ENCODE measurements around the gene SRC. TPM values are rescaled to one million over a fixed set of nuclear protein-coding genes. Genes with fewer than 3 reads are reported as not detected.
A peak's percentile ranks its signal among the peaks of the same experiment; 100 is the strongest.
"Not testable (repeated sequence)": the region's sequence is repeated elsewhere in the genome, so short reads cannot be mapped to it uniquely, and the experiment has no call there.

Gene SRC
- total and polyA plus RNA-seq, 2 donors: 4.4 to 14.5 TPM

DNA sequence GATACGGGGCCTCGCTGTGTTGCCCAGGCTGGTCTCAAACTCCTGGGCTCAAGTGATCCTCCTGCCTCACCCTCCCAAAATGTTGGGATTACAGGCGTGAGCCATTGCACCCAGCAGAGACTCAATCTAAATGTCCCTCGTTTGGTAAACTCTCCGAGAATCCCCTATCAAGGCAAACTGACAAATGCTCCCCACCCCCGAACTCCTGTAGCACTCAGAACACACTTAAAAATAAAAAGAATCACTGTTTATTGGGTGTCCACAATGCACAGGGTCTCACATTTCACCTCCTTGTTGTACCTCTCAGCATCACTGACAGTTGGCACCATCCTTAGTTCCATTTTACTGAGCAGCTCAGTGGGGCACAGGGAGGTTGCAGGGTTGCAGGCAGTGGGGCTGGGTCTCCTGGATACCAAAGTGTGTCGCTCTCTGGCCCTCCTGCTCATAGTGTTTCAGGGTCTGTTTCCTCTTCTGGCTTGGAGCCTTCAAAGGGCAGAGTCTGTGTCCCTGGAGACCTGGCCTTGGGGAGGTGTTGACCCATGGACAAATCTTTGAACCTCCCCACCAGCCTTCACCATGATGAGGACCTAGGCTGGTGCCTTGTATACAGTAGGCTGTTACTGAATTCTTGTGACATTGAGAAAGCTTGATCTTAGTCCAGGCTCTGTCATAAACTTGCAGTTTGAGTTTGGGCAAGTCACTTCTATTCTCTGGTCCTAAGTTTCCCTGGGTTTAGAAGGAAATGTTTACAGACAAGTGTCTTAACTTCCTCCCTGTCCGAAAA, 8.5 kb upstream of the SRC start:
- 90% methylated on average over 8 of the region's 8 CpGs for WGBS
- DNase-seq (ENCODE audit: low read depth in 6 of 9, low spot score in 9 of 9): no peak

DNA sequence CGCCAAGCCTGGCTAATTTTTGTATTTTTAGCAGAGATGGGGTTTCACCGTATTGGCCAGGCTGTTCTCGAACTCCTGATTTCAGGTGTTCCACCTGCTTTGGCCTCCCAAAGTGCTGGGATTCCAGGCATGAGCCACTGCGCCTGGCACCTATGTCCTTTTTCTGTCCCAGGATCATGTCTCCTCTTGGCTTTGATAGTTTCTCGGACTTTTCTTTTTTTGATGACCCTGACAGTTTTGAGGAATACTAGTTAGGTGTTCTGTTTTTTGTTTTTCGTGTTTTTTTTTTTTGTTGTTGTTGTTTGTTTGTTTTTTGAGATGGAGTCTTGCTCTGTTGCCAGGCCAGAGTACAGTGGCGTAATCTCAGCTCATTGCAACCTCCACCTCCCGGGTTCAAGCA, 7.6 kb upstream of the SRC start:
- H3K4me3 ChIP-seq (ENCODE audit: low read length in 2 of 2); DNase-seq (ENCODE audit: low read depth in 6 of 9, low spot score in 9 of 9); H3K9me3 ChIP-seq (ENCODE audit: control insufficient read depth in 2 of 2, insufficient read depth in 1 of 2, low read length in 1 of 2); H3K36me3 ChIP-seq (ENCODE audit: control insufficient read depth in 2 of 2, insufficient read depth in 2 of 2, low read length in 1 of 2); H3K27me3 ChIP-seq (ENCODE audit: control insufficient read depth in 2 of 2, insufficient read depth in 1 of 2, low read length in 1 of 2); H3K27ac ChIP-seq (ENCODE audit: low read depth in 1 of 2, low read length in 1 of 2): not testable (repeated sequence)
- peaks cover 9 to 21% of the 10 kb centered on the region in 2 donors for H3K4me1 ChIP-seq (ENCODE audit: control insufficient read depth in 2 of 2, insufficient read depth in 2 of 2, low read length in 2 of 2)
- WGBS: 97% methylated on average over 8 of the region's 8 CpGs

More for the DNA sequence above, 8.5 kb upstream of the SRC start:
- H3K27ac ChIP-seq (ENCODE audit: low read depth in 1 of 2, low read length in 1 of 2): no peak overlapping the region
- no peaks in the 10 kb centered on the region for H3K9me3 ChIP-seq (ENCODE audit: control insufficient read depth in 2 of 2, insufficient read depth in 1 of 2, low read length in 1 of 2)
- H3K4me1 ChIP-seq (ENCODE audit: control insufficient read depth in 2 of 2, insufficient read depth in 2 of 2, low read length in 2 of 2): peaks cover 9 to 23% of the 10 kb centered on the region in 2 donors
- H3K27me3 ChIP-seq (ENCODE audit: control insufficient read depth in 2 of 2, insufficient read depth in 1 of 2, low read length in 1 of 2): no peaks in the 10 kb centered on the region
- no peak overlapping the region for H3K4me3 ChIP-seq (ENCODE audit: low read length in 2 of 2)
- H3K36me3 ChIP-seq (ENCODE audit: control insufficient read depth in 2 of 2, insufficient read depth in 2 of 2, low read length in 1 of 2): no peaks in the 10 kb centered on the region

DNA sequence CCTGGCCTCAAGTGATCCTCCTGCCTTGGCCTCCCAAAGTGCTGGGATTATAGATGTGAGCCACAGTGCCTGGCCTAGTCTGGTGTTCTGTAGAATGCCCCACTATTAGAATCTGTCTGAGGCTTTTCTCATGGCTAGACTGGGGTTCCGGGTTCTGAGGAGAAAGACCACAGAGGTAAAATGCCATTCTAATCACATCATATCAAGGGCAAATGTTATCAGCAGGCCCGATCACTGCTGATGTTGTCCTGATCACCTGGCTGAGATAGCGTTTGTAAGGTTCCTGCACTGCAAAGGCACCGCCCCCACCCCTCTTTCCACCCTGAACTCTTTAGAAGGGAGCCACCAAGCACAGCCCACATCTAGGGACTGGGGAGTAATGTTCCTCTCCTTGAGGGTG, 6.7 kb upstream of the SRC start:
- Histone ChIP-seq H3K27ac (ENCODE audit: low read depth in 1 of 2, low read length in 1 of 2) (no peak overlapping the region), H3K27me3 (ENCODE audit: control insufficient read depth in 2 of 2, insufficient read depth in 1 of 2, low read length in 1 of 2) (no peaks in the 10 kb centered on the region), H3K36me3 (ENCODE audit: control insufficient read depth in 2 of 2, insufficient read depth in 2 of 2, low read length in 1 of 2) (no peaks in the 10 kb centered on the region), H3K4me1 (ENCODE audit: control insufficient read depth in 2 of 2, insufficient read depth in 2 of 2, low read length in 2 of 2) (peaks cover 9 to 29% of the 10 kb centered on the region in 2 donors), H3K4me3 (ENCODE audit: low read length in 2 of 2) (no peak overlapping the region), H3K9me3 (ENCODE audit: control insufficient read depth in 2 of 2, insufficient read depth in 1 of 2, low read length in 1 of 2) (no peaks in the 10 kb centered on the region)
- no peak for DNase-seq (ENCODE audit: low read depth in 6 of 9, low spot score in 9 of 9)
- WGBS: 80% methylated on average over 4 of the region's 4 CpGs

DNA sequence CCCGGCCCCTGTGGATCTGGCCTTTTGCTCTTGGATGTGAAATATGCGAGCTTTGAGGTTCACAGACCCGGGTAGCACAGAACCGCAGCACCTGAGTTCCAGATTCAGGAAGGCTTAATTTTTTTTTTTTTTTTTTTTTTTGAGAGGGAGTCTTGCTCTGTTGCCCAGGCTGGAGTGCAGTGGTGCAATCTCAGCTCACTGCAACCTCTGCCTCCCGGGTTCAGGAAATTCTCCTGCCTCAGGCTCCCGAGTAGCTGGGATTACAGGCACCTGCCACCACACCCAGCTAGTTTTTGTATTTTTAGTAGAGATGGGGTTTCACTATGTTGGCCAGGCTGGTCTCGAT, 6.2 kb upstream of the SRC start:
- H3K36me3 ChIP-seq (ENCODE audit: control insufficient read depth in 2 of 2, insufficient read depth in 2 of 2, low read length in 1 of 2); DNase-seq (ENCODE audit: low read depth in 6 of 9, low spot score in 9 of 9); H3K27ac ChIP-seq (ENCODE audit: low read depth in 1 of 2, low read length in 1 of 2); H3K27me3 ChIP-seq (ENCODE audit: control insufficient read depth in 2 of 2, insufficient read depth in 1 of 2, low read length in 1 of 2); H3K9me3 ChIP-seq (ENCODE audit: control insufficient read depth in 2 of 2, insufficient read depth in 1 of 2, low read length in 1 of 2); H3K4me3 ChIP-seq (ENCODE audit: low read length in 2 of 2): not testable (repeated sequence)
- 95% methylated on average over 7 of the region's 7 CpGs for WGBS
- H3K4me1 ChIP-seq (ENCODE audit: control insufficient read depth in 2 of 2, insufficient read depth in 2 of 2, low read length in 2 of 2): peaks cover 9 to 33% of the 10 kb centered on the region in 2 donors

DNA sequence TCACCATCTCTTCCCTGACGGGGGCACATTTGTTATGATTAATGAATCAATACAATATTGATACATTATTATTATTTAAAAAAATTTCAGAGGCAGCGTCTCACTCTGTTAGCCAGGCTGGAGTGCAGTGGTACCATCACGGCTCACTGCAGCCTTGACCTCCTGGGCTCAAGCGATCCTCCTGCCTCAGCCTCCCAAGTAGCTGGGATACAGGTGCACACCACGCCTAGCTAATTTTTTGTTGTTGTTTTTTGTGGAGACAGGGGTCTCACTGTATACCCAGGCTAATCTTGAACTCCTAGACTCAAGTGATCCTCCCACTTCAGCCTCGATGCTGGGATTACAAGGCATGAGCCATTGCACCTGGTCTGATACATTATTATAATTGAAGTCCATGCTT, 4.9 kb upstream of the SRC start:
- Histone ChIP-seq H3K27ac (ENCODE audit: low read depth in 1 of 2, low read length in 1 of 2) (no peak overlapping the region), H3K27me3 (ENCODE audit: control insufficient read depth in 2 of 2, insufficient read depth in 1 of 2, low read length in 1 of 2) (peaks cover 0 to 5% of the 10 kb centered on the region in 2 donors)
- WGBS: 98% methylated on average over 6 of the region's 6 CpGs

DNA sequence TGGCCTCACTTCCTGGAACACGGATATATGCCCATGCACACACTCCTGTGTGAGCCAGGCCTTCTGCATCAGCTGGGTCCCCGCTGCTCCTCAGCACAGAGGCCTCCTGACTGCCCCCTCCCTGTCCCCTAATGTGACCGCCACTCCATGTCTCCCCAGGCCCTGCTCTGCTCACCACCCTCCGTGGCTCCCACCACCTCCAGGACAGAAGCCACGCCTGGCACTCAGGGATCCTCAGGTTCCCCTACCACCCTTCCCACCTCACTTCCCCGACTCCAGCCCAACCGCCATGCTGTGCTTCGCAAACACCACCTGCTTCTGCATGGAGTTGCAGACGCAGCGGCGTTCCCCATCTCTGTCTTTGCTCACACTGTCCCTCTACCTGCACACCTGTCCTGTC, 4.3 kb upstream of the SRC start:
- no peak overlapping the region for H3K4me3 ChIP-seq (ENCODE audit: low read length in 2 of 2)
- H3K9me3 ChIP-seq (ENCODE audit: control insufficient read depth in 2 of 2, insufficient read depth in 1 of 2, low read length in 1 of 2): no peaks in the 10 kb centered on the region
- 95% methylated on average over 11 of the region's 11 CpGs for WGBS
- DNase-seq (ENCODE audit: low read depth in 6 of 9, low spot score in 9 of 9): no peak
- no peak overlapping the region for H3K27ac ChIP-seq (ENCODE audit: low read depth in 1 of 2, low read length in 1 of 2)
- H3K4me1 ChIP-seq (ENCODE audit: control insufficient read depth in 2 of 2, insufficient read depth in 2 of 2, low read length in 2 of 2): peaks cover 12 to 31% of the 10 kb centered on the region in 2 donors
- no peaks in the 10 kb centered on the region for H3K36me3 ChIP-seq (ENCODE audit: control insufficient read depth in 2 of 2, insufficient read depth in 2 of 2, low read length in 1 of 2)
- H3K27me3 ChIP-seq (ENCODE audit: control insufficient read depth in 2 of 2, insufficient read depth in 1 of 2, low read length in 1 of 2): peaks cover 0 to 8% of the 10 kb centered on the region in 2 donors

More for the DNA sequence above, 4.9 kb upstream of the SRC start:
- H3K36me3 ChIP-seq (ENCODE audit: control insufficient read depth in 2 of 2, insufficient read depth in 2 of 2, low read length in 1 of 2): no peaks in the 10 kb centered on the region
- no peak overlapping the region for H3K4me3 ChIP-seq (ENCODE audit: low read length in 2 of 2)
- DNase-seq (ENCODE audit: low read depth in 6 of 9, low spot score in 9 of 9): no peak
- no peaks in the 10 kb centered on the region for H3K9me3 ChIP-seq (ENCODE audit: control insufficient read depth in 2 of 2, insufficient read depth in 1 of 2, low read length in 1 of 2)
- peaks cover 12 to 36% of the 10 kb centered on the region in 2 donors for H3K4me1 ChIP-seq (ENCODE audit: control insufficient read depth in 2 of 2, insufficient read depth in 2 of 2, low read length in 2 of 2)

DNA sequence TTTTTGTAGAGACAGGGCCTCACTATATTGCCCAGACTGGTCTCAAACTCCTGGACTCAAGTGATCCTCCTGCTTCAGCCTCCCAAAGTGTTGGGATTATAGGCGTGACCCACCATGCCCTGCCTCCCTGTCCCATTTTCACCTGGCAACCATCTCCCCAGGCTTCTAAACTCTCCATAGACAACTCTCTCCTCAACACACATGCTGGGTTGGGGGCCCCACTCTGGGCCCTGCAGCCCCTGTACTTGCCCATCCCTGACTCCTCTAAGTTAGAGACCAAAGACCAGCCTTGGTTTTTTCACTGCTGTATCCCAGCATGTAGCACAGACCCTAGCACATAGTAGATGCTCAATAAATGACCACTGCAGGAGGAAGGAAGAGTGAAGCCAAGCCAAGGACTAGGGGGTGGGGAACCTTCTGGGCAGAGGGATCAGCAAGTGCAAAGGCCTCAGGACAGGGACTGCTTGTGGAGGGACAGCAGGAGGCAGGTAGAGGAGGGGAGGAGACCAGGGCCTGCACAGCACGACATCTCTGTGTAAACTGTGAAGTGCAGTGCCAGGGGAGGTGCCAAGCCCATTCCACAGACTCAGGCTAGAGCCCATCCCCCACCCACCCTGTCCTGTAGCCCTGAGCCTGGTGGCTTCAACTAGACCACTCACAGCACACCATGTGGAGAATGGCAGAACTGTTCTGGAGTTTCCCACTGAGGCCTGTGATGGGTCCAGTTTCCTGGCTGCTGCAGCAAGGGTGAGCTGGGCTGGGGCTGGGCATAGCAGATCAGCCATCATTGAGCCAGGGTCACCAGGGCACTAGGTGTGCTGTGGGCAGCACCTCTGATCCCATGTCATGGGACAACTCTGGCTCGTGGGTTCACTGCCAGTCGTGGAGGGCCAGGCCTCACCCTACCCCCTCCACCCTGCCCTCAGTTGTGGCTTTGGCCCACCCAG, 3.4 kb upstream of the SRC start:
- no peak overlapping the region for H3K27ac ChIP-seq (ENCODE audit: low read depth in 1 of 2, low read length in 1 of 2)
- H3K9me3 ChIP-seq (ENCODE audit: control insufficient read depth in 2 of 2, insufficient read depth in 1 of 2, low read length in 1 of 2): no peaks in the 10 kb centered on the region
- H3K36me3 ChIP-seq (ENCODE audit: control insufficient read depth in 2 of 2, insufficient read depth in 2 of 2, low read length in 1 of 2): no peaks in the 10 kb centered on the region
- DNase-seq (ENCODE audit: low read depth in 6 of 9, low spot score in 9 of 9): no peak
- peaks cover 7 to 28% of the 10 kb centered on the region in 2 donors for H3K4me1 ChIP-seq (ENCODE audit: control insufficient read depth in 2 of 2, insufficient read depth in 2 of 2, low read length in 2 of 2)
- WGBS: 87% methylated on average over 4 of the region's 4 CpGs
- peaks cover 0 to 15% of the 10 kb centered on the region in 2 donors for H3K27me3 ChIP-seq (ENCODE audit: control insufficient read depth in 2 of 2, insufficient read depth in 1 of 2, low read length in 1 of 2)
- no peak overlapping the region for H3K4me3 ChIP-seq (ENCODE audit: low read length in 2 of 2)

DNA sequence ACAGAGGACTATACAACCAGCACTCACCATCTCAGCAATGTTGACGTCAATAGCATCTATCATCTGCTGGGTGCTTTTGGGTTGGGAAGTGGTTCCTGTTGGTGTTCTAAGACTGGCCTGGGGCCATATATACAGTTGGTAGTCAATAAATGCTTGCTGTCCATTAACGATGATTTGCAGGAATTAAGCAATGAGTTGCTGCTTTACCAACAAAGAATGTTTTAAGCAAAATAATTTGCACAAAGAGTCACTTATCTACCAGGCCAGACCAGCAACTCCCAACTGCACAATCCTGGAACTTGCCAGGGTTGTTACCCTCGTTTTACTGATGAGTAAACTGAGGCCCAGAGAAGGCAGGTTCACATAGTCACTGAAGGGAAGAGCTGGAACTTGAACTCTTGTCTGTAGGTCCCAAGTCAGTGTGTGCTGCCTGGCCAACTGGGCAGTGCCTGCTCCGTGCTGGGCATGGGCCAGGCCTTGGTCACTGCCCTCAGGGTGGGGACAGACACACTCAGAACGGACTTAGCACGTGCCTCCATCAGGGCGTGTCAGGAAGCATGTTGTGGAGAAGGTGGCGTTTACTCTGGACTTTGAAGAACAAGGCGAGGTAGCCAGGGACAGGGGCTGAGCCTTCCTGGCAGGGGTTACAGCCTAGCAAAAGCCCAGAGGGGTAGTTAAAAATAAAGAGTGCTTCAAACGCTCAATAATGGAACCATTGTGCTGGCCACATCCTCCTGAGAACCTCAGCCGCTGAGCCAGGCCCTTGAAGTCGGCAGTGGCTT, 2.5 kb upstream of the SRC start:
- Histone ChIP-seq H3K4me1 (ENCODE audit: control insufficient read depth in 2 of 2, insufficient read depth in 2 of 2, low read length in 2 of 2) (peaks cover 7 to 28% of the 10 kb centered on the region in 2 donors), H3K9me3 (ENCODE audit: control insufficient read depth in 2 of 2, insufficient read depth in 1 of 2, low read length in 1 of 2) (no peaks in the 10 kb centered on the region), H3K27me3 (ENCODE audit: control insufficient read depth in 2 of 2, insufficient read depth in 1 of 2, low read length in 1 of 2) (peaks cover 0 to 15% of the 10 kb centered on the region in 2 donors), H3K27ac (ENCODE audit: low read depth in 1 of 2, low read length in 1 of 2) (no peak overlapping the region), H3K4me3 (ENCODE audit: low read length in 2 of 2) (no peak overlapping the region), H3K36me3 (ENCODE audit: control insufficient read depth in 2 of 2, insufficient read depth in 2 of 2, low read length in 1 of 2) (no peaks in the 10 kb centered on the region)
- 60% methylated on average over 12 of the region's 12 CpGs for WGBS
- DNase-seq (ENCODE audit: low read depth in 6 of 9, low spot score in 9 of 9): peak in 4 of 9 donors; percentile 8 to 59 (median 34)

Measured in thymus (tissue), 11 donors.